SK-N-MC (cell line): ENCODE results near the gene ZFX.
A peak's percentile ranks its signal among the peaks of the same experiment; 100 is the strongest.

Source experiments
- DNase-seq: peaks from one replicate; pipeline ENCODE4 v3.0.0-alpha.2; 2011; ENCODE audit warnings: low read depth, low spot score
- H3K27ac ChIP-seq: fragments of 200-600 bp; sonication (generic); 2 replicates; pipeline ENCODE4 v1.5.1; 2016; ENCODE audit warnings: mixed run types
- H3K36me3 ChIP-seq: fragments of 200-600 bp; sonication (generic); 2 replicates; pipeline ENCODE4 v1.6.1; 2017; ENCODE audit warnings: antibody characterized with exemption, low read length, mixed read lengths; ENCODE audit not compliant: insufficient read depth
- H3K4me3 ChIP-seq: fragments of 200-600 bp; sonication (generic); 2 replicates; pipeline ENCODE4 v1.5.1; 2016
- H3K9ac ChIP-seq: fragments of 200-600 bp; sonication (generic); 2 replicates; pipeline ENCODE4 v1.8.0; 2017; ENCODE audit warnings: mixed run types, mixed read lengths; ENCODE audit not compliant: insufficient read length
- H3K9me3 ChIP-seq: fragments of 200-600 bp; sonication (generic); 2 replicates; pipeline ENCODE4 v1.6.1; 2017; ENCODE audit warnings: low read depth, mild to moderate bottlenecking, antibody characterized with exemption, low read length, moderate library complexity, mixed read lengths
- EZH2 ChIP-seq: fragments of 200-600 bp; sonication (generic); IDR thresholded peaks from one replicate; pipeline ENCODE4 v1.6.1; 2017; ENCODE audit warnings: antibody characterized with exemption
- FOXP2 ChIP-seq: optimal IDR thresholded peaks from 2 replicates; pipeline ENCODE3; 2011; ENCODE audit warnings: mild to moderate bottlenecking, moderate library complexity; ENCODE audit not compliant: insufficient read depth; ENCODE audit errors: extremely low read length, control extremely low read depth
- POLR2AphosphoS5 ChIP-seq: IDR thresholded peaks from 2 replicates; pipeline ENCODE4 v1.6.1; 2012; ENCODE audit warnings: mild to moderate bottlenecking, low read depth, low read length, borderline replicate concordance

Gene ZFX

GRCh38 chrX:24156177-24156576, 6.6 kb downstream of the ZFX start:
- peaks cover 37% of the 10 kb centered on the region for H3K36me3 ChIP-seq
- 0 out of 2 replicates have a peak overlapping the region, but pooled peaks have one; percentile 11 for H3K27ac ChIP-seq
- H3K9ac ChIP-seq = no peak overlapping the region
- no peak for TF ChIP-seq POLR2AphosphoS5
- TF ChIP-seq FOXP2 = no peak
- no peak for TF ChIP-seq EZH2
- no peaks in the 10 kb centered on the region for H3K9me3 ChIP-seq
- H3K4me3 ChIP-seq = no peak overlapping the region
- DNase-seq = no peak

GRCh38 chrX:24158881-24159280, 9.4 kb downstream of the ZFX start:
- TF ChIP-seq POLR2AphosphoS5 (no peak), FOXP2 (no peak), EZH2 (no peak)
- Histone ChIP-seq H3K4me3 (no peak overlapping the region), H3K36me3 (peaks cover 25% of the 10 kb centered on the region), H3K9me3 (no peaks in the 10 kb centered on the region), H3K27ac (no peak overlapping the region), H3K9ac (no peak overlapping the region)
- no peak for DNase-seq

- TF ChIP-seq POLR2AphosphoS5 = no peak
- TF ChIP-seq EZH2 = no peak
- no peak for TF ChIP-seq FOXP2
- no peak overlapping the region for H3K4me3 ChIP-seq
- no peak for DNase-seq
- no peak overlapping the region for H3K27ac ChIP-seq
- no peaks in the 10 kb centered on the region for H3K9me3 ChIP-seq
- H3K36me3 ChIP-seq = peaks cover 20% of the 10 kb centered on the region
- no peak overlapping the region for H3K9ac ChIP-seq
These were observed 16.5 kb downstream of the ZFX start for GRCh38 chrX:24166078-24166477.

DNA sequence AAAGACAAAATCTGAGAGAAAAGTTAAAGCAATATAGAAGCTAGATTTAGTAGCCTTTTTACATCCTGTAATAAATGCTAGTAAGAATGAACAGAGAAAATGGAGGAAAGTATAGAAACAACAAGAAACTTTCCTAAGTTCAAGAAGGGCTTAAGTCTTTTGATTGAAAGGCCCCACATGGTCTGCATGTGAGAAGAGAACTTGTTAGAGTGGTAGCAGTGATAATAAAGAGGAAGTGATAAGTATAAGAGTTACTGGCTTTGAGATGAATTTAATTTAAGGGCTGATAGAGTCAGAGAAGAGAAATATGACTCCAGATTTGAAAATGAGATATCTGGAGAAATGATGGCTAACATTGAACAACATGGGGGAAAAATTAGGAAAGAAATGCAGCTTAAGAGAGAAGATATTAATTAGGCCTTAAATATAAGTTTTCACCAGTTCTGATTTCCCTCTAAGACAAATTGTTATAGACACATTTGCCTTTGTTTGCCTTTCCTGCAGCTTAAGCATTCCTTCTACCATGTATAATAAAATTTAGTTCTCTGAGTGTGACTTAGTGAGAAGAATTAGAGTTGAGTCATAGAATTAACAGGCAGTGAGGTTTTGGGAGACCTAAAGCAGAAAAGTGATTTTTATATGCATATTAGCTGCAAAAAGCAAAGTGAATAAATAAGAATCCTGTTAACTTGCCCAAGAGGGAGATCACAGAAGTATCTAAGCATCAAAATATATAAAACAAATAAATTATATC, 18.4 kb downstream of the ZFX start:
- no peak for DNase-seq
- TF ChIP-seq POLR2AphosphoS5 = no peak
- TF ChIP-seq FOXP2 = no peak
- TF ChIP-seq EZH2 = no peak

GRCh38 chrX:24168807-24169206, 19.3 kb downstream of the ZFX start:
- Histone ChIP-seq H3K4me3 (no peak overlapping the region), H3K9me3 (no peaks in the 10 kb centered on the region), H3K9ac (no peak overlapping the region), H3K27ac (peak overlapping the region; percentile 63), H3K36me3 (peaks cover 35% of the 10 kb centered on the region)
- TF ChIP-seq FOXP2 = no peak
- TF ChIP-seq POLR2AphosphoS5 = no peak
- TF ChIP-seq EZH2 = no peak
- DNase-seq = no peak

More for the DNA sequence above, 18.4 kb downstream of the ZFX start:
- Histone ChIP-seq H3K36me3 (peaks cover 26% of the 10 kb centered on the region), H3K9me3 (no peaks in the 10 kb centered on the region), H3K9ac (no peak overlapping the region), H3K4me3 (no peak overlapping the region), H3K27ac (peak overlapping the region; percentile 49; the same call in 1 of the 2 replicates)

DNA sequence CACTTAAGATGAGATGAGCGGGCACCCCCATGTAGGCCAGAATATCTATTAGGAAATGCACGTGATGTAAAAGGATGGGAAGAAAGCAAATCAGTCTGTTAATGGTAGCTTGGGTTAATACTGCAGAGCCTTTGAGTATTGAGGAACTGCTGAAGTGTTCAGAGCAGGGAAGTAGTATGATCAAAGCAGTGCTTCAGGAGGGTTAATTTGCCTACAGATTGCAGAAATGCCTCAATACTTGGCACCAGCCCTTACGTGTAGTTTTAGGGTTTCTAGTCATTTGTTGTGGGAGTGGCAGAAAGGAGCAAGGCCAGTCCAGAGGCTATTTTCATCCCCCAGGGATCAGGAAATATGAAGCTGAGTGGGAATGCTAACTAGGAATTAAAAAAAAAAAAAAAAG, 19.7 kb downstream of the ZFX start:
- peaks cover 36% of the 10 kb centered on the region for H3K36me3 ChIP-seq
- no peaks in the 10 kb centered on the region for H3K9me3 ChIP-seq
- DNase-seq = no peak
- TF ChIP-seq EZH2 = no peak
- no peak for TF ChIP-seq FOXP2
- no peak; the same call in 1 of the 2 replicates for TF ChIP-seq POLR2AphosphoS5
- H3K9ac ChIP-seq = no peak overlapping the region
- peak overlapping the region; percentile 63; the same call in 1 of the 2 replicates for H3K27ac ChIP-seq
- no peak overlapping the region for H3K4me3 ChIP-seq

DNA sequence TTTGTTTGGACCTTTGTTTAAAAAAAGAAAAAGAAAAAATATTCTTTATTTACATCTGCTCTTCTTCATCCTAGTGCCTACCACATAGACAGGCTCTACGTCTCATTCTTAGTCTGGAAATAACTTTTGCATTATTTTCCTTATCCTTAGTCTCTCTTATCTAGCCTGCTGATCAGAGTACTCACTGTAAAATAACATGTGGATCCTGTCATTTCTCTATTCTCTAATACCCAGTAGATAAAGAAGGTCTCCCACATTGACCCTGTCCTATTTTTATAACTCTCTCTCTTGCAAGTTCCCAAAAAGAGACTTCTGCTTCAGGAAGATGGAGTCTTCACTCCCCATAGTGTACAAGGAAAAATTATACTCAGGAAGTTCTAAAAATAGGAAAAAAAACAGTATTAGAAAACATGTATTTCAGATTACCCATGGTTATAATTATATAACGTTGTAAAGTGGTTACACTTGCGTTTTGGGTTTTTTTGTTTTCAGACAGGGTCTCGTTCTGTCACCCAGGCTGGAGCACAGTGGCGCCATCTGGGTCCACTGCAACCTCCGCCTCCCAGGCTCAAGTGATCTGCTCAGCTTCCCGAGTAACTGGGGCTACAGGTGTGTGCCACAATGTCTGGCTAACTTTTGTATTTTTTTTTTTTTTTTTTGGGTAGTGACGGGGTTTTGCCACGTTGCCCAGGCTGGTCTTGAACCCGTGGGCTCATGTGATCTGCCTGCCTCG, 23.8 kb downstream of the ZFX start:
- H3K4me3 ChIP-seq = no peak overlapping the region
- no peak overlapping the region for H3K27ac ChIP-seq
- DNase-seq = no peak
- no peaks in the 10 kb centered on the region for H3K9me3 ChIP-seq
- peaks cover 61% of the 10 kb centered on the region for H3K36me3 ChIP-seq
- TF ChIP-seq POLR2AphosphoS5 = no peak
- no peak for TF ChIP-seq EZH2
- no peak for TF ChIP-seq FOXP2
- H3K9ac ChIP-seq = no peak overlapping the region

- DNase-seq = no peak
- H3K9ac ChIP-seq = no peak overlapping the region
- no peak for TF ChIP-seq POLR2AphosphoS5
- no peak for TF ChIP-seq EZH2
- no peak for TF ChIP-seq FOXP2
- H3K9me3 ChIP-seq = no peaks in the 10 kb centered on the region
- H3K27ac ChIP-seq = no peak overlapping the region
- H3K36me3 ChIP-seq = peaks cover 76% of the 10 kb centered on the region
- H3K4me3 ChIP-seq = no peak overlapping the region
These were observed 25.7 kb downstream of the ZFX start for GRCh38 chrX:24175276-24175675.
